ENCODE measurements around the gene ING2.
"Not testable (repeated sequence)": the region's sequence is repeated elsewhere in the genome, so short reads cannot be mapped to it uniquely, and the experiment has no call there.

ING2 gene, protein sequence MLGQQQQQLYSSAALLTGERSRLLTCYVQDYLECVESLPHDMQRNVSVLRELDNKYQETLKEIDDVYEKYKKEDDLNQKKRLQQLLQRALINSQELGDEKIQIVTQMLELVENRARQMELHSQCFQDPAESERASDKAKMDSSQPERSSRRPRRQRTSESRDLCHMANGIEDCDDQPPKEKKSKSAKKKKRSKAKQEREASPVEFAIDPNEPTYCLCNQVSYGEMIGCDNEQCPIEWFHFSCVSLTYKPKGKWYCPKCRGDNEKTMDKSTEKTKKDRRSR

DNA sequence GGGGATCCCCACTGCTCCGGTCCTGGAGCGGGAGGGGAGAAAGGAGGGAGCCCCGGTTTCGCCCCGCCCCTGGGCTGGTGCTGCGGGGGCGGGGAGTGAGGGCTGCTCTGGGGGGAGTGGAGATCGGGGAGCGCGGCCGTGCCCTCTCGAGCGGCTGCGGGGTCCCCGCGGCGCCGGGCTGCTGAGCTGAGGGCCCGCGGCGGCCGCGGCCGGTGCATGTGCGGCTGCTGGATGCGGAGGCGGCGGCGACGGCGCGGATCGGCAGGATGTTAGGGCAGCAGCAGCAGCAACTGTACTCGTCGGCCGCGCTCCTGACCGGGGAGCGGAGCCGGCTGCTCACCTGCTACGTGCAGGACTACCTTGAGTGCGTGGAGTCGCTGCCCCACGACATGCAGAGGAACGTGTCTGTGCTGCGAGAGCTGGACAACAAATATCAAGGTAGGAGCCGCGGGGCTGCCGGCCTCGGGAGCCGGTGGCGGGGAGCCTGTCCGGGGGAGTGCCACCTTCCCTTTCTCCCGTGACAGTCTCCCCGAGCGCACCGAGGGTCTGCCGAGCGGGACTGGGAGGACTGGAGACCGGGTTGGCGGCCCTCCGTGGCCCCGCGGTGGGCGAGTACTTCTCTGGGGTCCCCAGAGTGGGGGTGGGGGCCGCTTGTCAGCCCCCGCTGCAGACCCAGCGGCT lies at the start of gene ING2:
ING2 (plus strand) TSS at position 129 of the 681 bp plus-strand sequence; CDS start at position 267, 138 bp downstream.
- DNase-seq: peak; percentile 58

DNA sequence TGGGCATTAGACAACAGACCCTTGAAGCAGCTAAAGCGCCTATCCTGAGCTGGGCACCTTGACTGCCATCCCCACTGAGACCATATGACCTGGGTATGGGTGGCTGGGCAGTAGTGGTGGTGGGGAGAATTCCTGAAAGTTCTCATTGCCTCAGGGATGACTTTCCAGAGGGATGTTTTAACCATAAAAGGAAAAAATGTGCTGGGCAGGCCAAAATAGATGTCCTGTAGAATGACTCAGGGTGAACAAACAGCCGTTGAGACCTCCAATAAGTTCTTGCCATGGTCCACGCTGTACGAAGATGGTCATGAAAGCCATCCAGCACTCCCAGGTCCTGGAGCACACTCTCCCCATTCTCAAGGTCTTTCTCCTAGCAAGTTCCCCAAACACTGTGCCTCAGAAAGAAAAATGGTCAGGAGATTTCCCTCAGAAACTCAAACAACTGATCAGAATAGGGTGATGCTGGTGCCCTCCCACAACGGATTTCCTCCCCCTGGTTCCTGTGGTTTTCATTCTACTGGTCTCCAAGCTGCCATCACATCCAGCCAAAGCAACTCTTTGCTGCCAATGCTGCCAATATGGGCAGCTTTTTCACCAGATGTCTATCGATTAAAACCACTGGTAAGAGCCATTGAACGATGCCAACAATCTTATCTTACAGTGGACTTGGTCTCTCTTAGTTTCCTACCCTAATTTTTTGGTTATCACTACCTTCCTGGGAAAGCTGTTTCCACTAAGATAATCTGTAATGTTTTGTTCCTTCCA lies 49.2 kb upstream of the ING2 start:
- DNase-seq: peak; percentile 65

DNA sequence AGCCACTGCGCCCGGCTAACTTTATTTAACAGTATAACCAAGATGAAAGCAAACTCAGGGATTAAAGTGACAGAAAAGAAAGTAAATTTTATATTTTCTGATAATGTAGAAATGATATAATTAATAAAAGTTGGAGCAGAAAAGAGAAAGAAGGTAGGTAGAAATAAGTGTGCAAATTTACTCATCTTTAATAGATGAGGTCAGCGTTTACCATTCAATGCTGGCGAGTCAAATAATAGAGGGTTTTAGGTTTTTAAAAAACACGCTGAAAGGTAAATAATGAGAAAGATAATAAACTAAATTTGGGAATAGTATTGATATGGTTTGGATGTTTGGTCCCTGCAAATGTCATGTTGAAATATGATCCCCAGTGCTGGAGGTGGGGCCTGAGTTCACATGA lies 46.9 kb upstream of the ING2 start:
- no peak for DNase-seq

DNA sequence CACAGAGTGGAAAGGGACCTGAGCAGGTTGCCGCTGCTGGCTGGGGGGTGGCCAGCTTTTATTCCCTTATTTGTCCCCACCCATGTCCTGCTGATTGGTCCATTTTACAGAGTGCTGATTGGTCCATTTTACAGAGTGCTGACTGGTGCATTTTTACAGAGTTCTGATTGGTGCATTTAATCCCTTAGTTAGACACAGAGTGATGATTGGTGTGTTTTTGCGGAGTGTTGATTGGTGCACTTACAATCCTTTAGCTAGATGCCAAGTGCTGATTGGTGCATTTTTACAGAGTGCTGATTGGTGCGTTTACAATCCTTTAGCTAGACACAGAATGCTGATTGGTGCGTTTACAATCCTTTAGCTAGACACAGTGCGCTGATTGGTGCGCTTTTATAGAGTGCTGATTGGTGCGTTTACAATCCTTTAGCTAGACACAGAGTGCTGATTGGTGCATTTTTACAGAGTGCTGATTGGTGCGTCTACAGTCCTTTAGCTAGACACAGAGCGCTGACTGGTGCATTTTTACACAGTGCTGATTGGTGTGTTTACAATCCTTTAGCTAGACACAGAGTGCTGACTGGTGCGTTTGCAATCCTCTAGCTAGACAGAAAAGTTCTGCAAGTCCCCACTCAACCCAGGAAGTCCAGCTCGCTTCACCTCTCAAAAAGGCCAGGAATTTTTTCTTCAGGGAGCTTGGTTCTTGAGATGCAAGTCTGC lies 40.8 kb upstream of the ING2 start:
- not testable (repeated sequence) for DNase-seq

DNA sequence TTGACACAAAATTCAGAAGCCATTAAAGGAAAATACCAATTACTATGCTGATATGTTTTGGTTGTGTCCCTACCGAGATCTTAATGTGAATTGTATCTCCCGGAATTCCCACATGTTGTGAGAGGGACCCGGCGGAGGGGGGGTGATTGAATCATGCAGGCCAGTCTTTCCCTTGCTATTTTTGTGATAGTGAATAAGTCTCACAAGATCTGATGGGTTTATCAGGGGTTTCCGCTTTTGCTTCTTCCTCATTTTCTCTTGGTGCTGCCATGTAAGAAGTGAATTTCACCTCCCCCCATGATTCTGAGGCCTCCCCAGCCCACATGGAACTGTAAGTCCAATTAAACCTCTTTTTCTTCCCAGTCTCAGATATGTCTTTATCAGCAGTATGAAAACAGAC lies 39.0 kb upstream of the ING2 start:
- not testable (repeated sequence) for DNase-seq

DNA sequence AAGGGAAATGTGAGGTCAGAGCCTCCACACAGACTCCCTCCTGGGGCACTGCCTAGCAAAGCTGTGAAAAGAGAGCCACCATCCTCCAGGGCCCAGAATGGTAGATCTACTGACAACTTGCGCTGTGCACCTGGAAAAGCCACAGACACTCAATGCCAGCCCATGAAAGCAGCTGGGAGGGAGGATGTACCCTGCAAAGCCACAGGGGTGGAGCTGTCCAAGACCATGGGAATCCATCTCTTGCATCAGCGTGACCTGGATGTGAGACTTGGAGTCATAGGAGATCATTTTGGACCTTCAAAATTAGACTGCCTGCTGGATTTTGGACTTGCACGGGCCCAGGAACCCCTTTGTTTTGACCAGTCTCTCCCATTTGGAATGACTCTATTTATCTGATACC lies 37.6 kb upstream of the ING2 start:
- DNase-seq: no peak

DNA sequence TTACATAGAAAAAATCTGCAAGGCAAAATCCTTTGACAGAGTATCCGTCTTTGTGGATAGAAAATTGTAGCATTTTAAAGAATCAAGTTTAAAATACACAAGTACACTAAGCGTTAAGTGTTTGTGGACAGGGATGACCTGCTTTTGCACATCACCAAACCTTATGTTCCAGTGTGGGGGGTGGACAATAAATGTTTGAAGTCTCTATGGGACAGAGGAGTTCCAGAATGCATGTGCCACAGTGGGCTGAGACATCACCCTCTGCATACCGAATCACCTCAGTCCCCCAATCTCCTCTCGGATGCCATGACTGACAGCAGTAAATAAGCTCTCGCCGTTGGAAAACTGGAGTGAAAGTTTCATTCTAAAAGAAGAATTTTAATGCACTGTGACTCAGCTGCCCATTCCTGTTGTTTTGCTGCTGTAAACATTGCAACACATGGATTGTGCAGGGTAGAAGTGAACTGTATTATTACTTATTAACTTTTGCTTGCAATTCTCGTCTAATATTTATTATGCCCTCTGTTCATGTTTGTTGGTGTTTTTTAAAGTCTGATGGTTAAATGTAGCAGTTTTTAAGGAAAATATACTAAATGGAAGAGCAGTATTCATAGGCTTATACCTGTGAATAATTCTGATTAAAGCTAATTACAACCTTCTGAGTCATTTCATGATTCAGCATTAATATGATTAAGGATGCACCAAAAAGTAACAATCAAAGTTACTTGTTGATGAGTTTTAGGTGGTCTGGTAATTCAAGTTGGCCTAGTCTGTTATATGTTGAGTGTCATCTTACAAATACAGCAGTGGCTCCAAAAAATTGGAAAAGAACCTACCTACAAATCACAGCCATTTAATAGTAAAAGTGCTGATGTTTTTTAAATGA lies 36.4 kb upstream of the ING2 start:
- DNase-seq: no peak

DNA sequence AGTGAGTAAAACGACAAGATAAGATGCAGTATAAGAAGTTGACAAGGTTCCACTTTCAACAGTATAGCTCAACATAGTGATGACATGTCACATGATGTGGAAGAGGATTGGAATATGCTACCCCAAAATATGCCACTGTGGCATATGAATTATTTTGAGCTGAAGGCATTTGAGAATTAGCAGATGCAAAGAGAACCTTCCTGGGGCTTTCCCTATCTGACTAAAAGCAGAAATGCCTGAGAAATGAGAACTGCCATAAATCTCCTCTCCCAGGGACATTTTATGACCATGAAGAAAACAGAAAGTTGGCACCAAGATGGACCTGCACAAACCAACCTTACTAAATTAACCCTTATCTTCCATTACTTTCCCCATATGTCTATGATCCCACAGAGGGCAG lies 35.6 kb upstream of the ING2 start:
- DNase-seq: no peak

DNA sequence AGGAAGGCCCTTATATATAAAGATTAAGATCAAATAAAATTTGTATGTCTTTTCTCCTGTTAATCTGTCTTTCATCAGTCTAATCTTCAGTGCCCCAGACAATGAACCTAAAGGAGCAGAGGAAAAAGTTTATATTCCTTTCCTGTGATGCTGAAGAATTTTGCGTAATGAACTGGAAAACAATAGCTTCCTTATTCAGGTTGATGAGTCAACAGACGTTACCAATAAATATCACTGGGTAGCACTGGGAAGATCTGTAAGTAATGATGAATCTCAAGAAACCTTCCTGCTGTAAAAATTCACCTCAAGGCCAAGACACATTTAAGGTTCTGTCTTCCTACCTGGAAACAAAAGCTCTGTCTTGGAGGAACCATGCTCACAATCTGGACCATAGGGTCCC lies 34.9 kb upstream of the ING2 start:
- no peak for DNase-seq

DNA sequence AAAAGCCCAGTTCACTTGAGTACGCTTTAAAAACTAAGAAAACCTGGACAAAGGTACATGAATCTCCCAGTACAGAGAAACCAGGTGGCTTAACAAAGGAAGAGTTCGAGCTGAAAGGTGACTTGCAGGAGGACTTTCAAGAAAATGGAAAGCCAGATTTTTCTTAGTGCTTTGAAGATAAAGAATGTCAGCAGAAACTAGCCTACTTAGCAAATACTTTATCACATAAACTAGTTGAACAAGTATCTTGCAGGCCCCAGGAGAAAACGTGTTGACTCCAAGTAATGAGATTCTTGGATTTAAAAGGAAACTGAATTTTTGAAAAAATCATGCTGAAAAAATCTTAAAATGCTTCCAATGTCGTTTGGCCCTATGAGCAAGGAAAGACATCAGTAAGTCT lies 34.0 kb upstream of the ING2 start:
- no peak for DNase-seq

DNA sequence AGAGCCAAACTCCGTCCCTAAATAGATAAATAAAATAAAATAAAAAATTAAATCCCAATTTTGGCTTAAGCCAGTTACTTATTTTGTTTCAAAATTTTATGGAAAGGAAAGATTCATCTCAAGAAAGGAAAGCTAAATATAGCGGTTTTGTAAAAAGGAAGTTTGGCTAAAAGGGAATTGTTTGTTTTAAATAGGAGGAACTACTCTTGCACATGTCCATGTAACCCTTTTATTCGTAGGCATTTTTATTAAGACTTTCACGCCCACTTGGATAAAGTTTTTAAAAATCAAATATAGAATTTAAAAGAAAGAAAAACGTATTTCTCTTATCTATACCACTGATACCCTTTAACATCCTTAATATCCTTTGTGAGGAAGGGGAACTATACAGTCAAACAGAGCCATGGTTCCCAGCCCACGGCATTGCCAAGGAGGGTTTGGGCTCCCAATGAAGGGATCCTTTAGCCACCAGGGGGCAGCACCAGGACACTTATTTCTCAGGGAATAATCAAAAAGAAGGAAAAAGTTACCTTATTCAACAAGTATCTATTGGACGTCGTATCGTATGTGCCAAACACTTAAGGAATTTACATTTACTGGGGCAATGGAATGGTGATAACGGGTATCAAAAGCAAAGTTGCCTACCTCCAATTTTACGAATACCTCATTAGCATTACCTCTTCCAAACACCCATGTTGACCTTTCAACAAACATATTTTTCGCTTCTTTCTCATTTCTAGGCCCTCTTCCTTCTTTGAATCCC lies 32.7 kb upstream of the ING2 start:
- DNase-seq: peak; percentile 32

DNA sequence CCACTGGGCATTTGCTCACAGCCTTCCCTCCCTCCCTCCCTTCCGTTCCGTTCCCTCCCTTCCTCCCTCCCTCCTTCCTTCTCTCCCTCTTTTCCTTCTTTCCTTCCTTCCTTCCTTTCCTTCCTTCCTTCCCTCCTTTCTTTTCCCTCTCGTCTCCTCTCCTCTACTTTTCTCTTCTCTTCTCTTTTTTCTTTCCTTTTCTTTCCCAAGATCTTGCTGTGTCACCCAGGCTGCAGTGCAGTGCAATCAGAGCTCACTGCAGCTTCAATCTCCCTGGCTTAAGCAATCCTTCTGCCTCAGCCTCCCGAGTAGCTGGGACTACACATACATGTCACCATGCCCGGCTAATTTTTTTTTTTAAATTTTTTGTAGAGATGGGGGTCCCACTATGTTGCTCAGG lies 26.7 kb upstream of the ING2 start:
- DNase-seq: no peak

DNA sequence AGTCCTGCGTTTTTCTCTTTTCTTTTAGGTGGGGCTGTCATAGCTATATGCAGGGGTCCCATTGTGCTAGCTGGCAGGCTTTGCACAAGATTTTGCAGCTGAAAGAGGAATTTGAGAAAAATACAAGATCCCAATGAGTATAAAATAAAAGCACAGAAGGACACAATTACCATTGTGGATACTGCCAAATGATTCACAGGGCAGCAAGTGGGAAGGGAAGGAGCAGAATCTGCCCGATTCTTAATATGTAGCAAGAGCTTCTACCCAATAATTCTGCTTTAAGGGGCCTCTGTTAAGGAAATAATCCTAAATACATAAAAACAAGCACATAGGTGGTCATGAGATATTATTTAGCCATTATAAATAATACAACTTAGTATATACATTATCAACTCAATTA lies 25.9 kb upstream of the ING2 start:
- DNase-seq: no peak

DNA sequence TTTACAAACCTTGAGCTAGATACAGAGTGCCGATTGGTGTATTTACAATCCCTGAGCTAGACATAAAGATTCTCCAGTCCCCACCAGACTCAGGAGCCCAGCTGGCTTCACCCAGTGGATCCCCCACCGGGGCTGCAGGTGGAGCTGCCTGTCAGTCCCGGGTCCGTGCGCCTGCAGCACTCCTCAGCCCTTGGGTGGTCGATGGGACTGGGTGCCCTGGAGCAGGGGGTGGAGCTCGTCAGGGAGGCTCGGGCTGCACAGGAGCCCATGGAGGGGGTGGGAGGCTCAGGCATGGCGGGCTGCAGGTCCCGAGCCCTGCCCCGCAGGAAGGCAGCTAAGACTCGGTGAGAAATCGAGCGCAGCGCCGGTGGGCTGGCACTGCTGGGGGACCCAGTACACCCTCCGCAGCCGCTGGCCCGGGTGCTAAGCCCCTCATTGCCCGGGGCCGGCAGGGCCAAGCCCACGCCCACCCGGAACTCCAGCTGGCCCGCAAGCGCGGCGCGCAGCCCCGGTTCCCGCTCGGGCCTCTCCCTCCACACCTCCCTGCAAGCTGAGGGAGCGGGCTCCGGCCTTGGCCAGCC lies 22.3 kb upstream of the ING2 start:
- not testable (repeated sequence) for DNase-seq

DNA sequence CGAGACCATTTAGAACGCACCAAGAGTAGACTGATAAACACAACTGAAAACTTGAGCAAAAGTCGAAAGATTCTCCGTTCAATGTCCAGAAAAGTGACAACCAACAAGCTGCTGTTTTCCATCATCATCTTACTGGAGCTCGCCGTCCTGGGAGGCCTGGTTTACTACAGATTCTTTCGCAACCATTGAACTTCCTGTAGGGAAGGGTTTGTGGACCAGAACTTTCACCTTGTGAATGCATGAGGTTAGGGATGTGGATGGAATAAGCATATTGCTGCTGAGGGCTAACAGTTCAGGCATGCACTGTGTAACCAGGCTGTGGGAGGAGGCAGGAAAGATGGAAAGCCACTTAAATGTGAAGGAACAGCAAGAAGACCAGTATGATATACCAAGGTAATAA lies 20.9 kb upstream of the ING2 start:
- DNase-seq: no peak

DNA sequence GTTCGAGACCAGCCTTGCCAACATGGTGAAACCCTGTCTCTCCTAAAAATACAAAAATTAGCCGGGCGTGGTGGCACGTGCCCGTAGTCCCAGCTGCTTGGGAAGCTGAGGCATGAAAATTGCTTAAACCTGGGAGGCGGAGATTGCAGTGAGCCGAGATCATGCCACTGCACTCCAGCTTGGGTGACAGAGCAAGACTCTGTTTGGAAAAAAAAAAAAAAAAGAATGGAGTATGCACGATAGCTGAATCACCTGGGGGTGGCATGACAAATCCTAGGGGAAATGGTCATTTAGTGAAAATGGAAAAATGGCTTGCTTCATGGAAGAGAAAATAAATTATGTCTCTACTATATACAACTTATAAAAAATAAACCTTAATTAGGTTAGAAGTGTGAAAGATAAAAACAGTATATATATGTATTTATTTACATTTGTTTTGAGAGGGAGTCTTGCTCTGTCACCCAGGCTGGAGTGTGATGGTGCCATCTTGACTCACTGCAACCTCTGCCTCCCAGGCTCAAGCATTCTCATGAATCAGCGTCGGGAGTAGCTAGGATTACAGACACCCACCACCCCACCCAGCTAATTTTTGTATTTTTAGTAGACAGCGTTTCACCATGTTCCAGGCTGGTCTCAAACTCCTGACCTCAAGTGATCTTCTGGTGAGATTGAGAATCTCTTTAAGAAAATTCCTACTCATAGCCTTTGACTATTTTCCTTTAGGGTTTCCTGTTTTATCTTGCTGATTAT lies 19.3 kb upstream of the ING2 start:
- no peak for DNase-seq

DNA sequence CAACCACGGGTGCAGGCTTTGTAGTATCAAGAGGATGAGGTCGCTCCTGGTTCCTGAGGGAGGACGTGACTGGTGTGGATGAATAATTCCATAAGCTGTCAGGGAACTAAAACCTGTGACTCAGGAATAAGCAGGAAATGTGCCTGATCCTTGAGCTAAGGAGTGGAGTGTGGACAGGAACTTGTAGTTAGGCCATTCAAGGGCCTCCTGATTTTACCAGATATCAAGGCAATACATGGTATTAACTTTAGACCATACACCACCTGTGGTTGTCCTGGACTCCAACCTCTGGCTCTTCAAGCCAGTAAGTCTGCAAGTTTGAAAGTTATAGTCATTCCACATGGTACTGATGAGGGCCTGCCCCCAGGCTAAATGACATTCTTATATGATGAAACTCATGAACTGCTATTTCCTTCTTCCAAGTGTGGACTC lies 12.1 kb upstream of the ING2 start:
- DNase-seq: no peak

DNA sequence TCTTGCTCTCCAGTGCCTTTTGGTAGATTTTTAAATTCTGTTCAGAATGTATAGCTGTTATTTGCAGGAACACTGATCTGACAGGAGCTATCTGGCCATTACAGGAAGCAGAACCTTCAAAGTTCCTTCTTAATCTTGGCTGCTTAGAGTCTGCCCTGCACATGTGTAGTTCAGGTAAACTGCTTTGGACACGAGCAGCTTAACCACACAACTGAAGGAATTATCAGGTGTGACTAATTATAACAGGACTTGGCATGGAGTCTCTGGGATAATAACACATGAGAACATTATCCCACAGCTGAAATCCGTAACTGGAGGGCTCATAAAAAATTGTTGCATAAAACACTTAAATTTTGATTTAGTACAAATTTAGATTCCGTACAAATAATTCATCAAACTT lies 11.6 kb upstream of the ING2 start:
- DNase-seq: no peak

DNA sequence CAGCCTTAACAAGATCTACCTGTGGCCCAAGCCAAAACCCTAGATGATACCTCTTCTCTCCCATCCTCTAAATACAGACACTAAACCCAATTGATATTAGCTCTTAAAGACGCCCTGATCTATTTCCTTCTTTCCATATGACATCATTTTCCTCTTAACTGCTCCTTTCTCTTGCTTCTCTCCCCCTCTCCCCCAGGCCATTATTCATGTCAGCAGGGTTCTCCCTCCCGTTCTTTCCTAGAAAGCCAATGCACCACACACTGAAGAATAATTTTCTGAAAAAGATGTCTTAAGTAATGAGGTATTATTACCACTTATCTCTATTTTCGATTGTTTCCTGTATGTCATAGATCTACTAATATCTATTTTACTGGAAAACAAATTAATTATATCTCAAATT lies 9.7 kb upstream of the ING2 start:
- no peak for DNase-seq

DNA sequence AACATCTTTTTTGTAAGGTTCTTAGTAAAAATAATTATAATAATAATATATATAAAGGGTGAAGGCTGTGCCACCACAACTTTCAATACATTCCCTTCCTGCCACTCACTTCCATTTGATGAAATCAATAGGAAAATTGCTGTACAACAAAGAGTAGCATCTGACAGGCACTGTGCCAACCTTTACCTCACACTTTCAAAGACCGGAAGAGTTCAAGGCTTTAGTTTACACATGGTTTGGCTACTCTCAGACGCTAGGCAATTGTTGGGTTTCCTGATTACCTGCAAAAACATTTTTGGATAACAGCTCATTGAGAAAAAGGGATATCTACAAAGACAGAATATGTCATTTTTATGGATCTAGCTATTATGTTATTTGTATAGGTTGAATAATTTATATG lies 5.5 kb upstream of the ING2 start:
- no peak for DNase-seq
